ENCODE results near the gene PRIM2.
"Not testable (repeated sequence)": the region's sequence is repeated elsewhere in the genome, so short reads cannot be mapped to it uniquely, and the experiment has no call there.

The PRIM2 gene, protein sequence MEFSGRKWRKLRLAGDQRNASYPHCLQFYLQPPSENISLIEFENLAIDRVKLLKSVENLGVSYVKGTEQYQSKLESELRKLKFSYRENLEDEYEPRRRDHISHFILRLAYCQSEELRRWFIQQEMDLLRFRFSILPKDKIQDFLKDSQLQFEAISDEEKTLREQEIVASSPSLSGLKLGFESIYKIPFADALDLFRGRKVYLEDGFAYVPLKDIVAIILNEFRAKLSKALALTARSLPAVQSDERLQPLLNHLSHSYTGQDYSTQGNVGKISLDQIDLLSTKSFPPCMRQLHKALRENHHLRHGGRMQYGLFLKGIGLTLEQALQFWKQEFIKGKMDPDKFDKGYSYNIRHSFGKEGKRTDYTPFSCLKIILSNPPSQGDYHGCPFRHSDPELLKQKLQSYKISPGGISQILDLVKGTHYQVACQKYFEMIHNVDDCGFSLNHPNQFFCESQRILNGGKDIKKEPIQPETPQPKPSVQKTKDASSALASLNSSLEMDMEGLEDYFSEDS

DNA sequence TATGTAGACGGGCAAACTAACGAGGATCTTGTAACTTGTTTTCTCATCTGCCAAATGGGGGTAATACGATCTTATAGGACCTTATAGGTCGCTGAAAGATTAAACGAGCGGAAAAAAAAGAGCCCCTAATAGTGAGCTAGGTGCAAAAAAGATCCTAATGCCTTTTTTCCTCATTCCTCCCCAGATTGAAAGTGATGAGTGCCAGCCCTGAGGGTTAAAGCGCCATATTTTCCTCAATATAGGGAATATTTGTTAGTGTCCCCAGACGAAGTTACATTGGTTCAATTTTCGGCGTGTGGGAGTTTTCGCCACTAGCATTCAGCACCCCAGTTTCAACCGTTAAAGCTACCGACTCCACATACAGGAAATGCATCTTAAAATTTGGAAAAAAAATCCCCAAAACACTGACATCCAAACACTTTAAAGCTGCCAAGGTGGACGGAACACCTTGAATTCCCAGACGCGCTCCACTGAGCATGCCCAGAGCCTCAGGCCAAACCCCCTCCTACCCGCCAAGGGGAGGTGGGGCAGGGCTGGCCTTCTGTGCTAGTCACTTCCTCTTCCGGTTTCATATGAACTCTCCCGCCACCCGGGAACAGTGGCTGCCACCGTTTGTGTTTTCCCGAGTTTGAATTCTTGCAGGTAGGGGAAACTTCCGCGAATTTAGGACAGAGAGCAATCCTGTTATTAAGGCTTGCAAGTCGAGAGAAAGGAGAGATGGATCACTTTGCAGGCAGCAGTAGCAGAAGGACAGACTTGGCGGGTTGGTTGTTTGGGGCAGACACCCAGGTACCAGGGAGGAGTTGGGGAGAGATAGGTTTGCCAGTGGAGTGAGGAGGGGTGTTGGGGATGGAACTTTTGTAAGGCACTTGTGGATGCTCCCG is at the start of gene PRIM2:
Gene PRIM2 (plus strand): TSS at position 571 of the 884 bp plus-strand sequence. CDS start 816 bp downstream, outside the sequence.
- peak; percentile 44 to 70 for DNase-seq (ENCODE audit: extremely low read depth in 1 of 2, low read depth in 1 of 2)

DNA sequence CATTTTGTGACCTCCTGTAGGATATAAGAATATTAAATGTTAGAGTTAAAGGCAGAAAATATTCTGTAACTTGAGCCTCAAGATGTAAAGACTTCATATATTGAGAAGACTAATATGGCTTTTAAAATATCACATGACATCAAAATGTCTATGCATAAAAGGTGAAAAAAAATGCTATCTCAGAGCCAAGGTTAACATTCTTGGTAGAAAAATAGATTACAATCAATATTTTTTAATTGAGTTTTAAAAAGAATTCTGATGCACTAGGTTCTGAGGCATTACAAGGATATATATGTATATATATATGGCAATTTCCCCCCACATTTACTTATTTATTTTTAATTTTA is 49.2 kb upstream of the PRIM2 start:
- no peak for DNase-seq (ENCODE audit: extremely low read depth in 1 of 2, low read depth in 1 of 2)

DNA sequence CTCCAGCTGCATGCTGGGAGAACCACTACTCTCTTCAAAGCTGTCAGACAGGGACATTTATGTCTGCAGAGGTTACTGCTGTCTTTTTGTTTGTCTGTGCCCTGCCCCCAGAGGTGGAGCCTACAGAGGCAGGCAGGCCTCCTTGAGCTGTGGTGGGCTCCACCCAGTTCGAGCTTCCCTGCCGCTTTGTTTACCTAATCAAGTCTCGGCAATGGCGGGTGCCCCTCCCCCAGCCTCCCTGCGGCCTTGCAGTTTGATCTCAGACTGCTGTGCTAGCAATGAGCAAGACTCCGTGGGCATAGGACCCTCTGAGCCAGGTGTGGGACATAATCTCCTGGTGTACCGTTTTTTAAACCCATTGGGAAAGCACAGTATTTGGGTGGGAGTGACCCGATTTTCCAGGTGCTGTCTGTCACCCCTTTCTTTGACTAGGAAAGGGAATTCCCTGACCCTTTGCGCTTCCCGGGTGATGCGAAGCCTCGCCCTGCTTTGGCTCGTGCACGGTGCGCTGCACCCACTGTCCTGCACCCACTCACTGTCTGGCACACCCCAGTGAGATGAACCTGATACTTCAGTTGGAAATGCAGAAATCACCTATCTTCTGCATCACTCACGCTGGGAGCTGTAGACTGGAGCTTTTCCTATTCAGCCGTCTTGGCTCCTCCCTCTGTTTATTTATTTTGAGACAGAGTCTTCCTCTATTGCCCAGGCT is 43.2 kb upstream of the PRIM2 start:
- not testable (repeated sequence) for DNase-seq (ENCODE audit: extremely low read depth in 1 of 2, low read depth in 1 of 2)

DNA sequence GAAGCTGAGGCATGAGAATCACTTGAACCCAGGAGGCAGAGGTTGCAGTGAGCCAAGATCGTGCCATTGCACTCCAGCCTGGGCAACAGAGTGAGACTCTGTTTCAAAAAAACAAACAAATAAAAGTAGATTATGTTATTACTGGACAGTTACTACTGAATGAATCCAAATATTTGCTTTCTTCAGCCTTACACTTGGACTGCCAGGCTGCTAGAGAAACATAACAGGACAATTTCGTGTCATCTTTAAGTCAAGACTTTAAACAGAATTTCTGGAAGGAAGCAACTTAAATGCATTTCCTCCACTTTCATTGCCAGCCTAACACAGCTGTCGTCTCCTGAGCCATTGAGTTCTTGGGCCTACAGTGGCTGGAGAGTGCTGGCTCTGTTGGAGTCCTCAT is 42.0 kb upstream of the PRIM2 start:
- no peak for DNase-seq (ENCODE audit: extremely low read depth in 1 of 2, low read depth in 1 of 2)

DNA sequence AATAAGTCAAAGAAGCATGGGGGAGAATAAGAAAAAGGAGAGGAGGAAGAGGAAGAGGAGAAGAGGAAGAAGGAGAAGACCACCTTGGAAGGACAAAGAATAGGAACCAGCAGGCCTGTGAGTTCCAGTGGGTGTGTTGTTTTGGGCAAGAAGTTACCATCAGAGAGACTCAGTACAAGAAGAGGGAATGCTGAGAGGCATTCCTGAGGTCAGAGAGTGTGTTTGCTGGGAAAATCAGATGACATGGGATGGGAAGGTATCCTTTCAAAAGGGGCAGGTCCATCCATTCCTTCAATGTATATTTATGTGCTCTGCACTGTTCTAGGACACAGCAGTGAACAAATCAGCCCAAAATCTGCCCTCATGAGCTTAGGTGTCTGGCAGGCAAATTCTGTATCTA is 40.5 kb upstream of the PRIM2 start:
- no peak for DNase-seq (ENCODE audit: extremely low read depth in 1 of 2, low read depth in 1 of 2)

DNA sequence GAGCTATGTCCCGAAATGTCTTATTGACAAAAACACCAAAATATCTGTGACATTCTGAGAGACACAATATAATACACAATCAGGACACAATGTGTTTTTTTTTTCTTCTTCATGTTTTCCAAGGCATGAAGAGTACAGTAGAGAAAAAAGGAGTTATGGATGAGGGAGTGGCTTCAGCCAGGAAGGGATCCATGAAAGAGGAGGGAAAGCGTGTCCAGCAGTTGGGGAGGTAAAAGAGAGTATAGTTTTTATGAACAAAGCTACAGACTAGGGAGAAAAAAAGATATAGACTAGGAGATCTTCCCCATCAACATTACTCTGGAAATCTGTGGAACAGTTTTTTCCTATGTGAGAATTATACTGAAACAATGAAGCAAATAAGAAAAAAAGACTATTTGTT is 38.9 kb upstream of the PRIM2 start:
- DNase-seq (ENCODE audit: extremely low read depth in 1 of 2, low read depth in 1 of 2) = no peak

DNA sequence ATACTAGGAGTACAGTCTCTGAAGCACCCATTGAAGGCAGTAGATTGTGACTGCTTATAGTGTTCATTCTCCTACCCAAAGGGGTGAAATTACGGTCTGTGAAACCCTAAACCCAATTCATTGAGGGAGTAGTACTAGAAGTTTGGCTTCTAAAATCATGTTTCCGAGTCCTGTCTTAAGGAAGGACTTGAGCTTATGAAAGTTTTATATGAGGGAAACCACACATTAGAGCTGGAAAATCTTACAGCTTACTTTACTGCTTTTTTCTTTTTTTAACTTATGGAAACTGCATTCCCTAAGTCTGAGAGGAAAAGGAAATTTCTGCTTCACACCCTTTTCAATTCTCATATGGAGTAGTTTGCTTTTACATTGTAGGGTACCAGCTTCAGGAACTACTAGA is 38.4 kb upstream of the PRIM2 start:
- DNase-seq (ENCODE audit: extremely low read depth in 1 of 2, low read depth in 1 of 2) = no peak

DNA sequence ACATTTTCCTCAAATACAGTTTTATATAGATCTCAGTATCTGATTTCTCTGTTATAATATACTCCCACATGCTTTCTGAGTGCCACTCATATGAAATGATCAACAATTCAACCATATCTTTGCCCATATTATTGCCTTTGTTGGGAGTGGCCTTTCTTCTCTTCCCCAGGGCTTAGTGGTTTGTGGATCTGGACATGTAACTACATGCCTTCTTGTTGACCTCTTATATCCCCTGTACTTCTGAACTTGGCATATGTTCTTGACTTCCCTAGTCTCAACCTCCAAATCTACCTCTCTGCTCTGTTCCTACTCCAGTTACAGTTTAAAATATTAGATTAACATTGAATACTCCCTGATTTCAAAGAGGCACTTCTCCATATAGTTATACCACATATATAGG is 34.3 kb upstream of the PRIM2 start:
- no peak for DNase-seq (ENCODE audit: extremely low read depth in 1 of 2, low read depth in 1 of 2)

DNA sequence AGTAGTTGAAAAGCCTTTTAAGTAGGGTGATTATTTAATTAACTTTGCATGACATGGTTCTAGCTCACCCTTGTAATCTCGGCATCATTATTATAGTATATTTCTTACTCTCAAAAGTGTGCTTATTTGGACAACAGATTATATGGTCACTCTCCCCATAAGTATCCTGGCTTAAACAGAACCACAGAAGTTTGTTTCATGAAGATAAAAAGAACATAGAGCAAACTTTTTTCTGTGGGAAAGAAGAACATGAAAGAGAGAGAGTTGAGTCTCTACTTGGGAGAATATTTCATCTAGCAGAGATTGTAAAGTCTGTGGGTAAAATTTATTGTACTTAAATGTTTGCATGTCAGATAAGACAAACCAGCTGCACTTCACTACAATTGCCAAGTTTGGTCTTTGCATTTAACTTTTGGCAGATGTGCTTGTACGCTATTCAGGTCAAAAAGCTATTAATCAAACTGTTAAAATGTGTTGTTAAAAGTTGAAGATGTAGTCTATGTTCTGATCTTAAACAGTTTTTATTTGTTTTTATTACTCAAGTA is 33.4 kb upstream of the PRIM2 start:
- DNase-seq (ENCODE audit: extremely low read depth in 1 of 2, low read depth in 1 of 2) = no peak

DNA sequence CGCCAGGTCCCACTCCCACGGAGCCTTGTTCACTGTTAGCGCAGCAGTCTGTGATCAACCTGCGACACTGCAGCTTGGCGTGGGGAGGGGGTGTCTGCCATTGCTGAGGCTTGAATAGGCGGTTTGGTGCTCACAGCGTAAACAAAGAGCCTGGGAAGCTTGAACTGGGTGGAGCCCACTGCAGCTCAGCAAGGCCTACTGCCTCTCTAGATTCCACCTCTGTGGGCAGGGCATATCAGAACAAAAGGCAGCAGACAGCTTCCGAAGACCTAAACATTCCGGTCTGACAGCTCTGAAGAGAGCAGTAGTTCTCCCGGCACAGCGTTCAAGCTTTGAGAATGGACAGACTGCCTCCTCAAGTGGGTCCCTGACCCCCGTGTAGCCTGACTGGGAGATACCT is 29.3 kb upstream of the PRIM2 start:
- not testable (repeated sequence) for DNase-seq (ENCODE audit: extremely low read depth in 1 of 2, low read depth in 1 of 2)

DNA sequence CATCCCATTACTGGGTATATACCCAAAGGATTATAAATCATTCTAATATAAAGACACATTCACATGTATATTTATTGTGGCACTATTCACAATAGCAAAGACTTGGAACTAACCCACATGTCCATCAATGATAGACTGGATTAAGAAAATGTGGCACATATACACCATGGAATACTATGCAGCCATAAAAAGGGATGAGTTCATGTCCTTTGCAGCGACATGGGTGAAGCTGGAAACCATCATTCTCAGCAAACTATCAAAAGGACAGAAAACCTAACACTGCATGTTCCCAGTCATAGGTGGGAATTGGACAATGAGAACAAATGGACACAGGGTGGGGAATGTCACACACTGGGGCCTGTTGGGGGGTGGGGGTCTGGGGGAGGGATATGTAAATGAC is 24.0 kb upstream of the PRIM2 start:
- not testable (repeated sequence) for DNase-seq (ENCODE audit: extremely low read depth in 1 of 2, low read depth in 1 of 2)

DNA sequence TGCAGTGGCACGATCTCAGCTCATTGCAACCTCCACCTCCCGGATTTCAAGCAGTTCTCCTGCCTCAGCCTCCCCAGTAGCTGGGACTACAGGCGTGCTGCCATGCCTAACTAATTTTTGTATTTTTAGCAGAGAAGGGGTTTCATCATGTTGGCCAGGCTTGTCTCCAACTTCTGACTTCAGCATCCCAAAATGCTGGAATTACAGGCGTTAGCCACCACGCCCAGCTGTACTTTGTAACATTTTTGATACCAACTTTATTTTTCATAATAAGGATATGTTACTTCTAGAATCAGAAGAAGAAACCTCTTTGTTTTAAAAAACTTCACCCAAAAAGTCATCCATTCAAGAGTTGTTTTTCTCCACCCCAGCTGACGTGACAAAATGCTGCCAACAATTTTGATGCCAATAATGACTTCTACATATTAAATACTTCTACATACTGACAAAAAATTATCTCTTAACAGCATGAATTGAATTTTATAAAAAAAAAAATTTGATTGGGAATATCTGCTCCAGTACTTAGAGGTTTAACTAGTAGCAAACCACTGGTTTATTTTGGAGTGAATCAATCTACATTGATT is 22.5 kb upstream of the PRIM2 start:
- no peak for DNase-seq (ENCODE audit: extremely low read depth in 1 of 2, low read depth in 1 of 2)

DNA sequence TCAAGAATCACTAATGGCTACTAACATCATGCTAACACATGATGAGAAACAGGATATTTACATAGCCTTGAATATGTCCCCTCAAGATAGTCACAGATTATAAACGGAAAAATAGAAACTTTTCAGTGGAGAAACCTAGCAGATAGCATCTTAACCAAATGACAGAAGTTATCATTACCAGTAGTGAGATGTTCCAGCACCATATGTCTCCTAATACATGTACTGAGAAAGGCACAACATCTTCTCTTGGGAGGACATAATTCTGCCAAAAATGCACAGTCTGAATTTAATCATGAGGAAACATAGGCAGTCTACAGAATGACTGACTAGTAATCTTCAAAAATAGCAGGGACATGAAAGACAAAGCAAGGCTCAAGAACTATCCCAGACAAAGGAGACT is 19.9 kb upstream of the PRIM2 start:
- DNase-seq (ENCODE audit: extremely low read depth in 1 of 2, low read depth in 1 of 2) = no peak

DNA sequence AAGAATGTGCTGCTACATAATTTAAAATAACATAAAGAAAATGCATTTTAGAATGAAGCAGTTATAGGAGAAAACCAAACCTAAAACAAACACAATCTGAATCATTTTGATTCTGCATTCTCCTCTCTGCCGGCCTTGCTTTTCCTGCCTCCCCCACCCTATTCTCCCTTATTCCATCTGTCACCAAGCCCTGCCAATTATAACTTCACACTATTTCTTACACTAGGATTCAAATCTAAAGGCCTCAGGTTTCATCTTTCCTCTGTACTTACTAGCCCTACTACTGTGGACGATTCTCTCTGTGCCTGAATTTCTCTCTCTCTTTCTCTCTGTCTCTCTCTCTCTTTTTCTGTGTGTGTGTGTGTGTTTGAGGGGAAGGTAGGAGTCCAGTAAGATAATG is 18.7 kb upstream of the PRIM2 start:
- DNase-seq (ENCODE audit: extremely low read depth in 1 of 2, low read depth in 1 of 2) = no peak

DNA sequence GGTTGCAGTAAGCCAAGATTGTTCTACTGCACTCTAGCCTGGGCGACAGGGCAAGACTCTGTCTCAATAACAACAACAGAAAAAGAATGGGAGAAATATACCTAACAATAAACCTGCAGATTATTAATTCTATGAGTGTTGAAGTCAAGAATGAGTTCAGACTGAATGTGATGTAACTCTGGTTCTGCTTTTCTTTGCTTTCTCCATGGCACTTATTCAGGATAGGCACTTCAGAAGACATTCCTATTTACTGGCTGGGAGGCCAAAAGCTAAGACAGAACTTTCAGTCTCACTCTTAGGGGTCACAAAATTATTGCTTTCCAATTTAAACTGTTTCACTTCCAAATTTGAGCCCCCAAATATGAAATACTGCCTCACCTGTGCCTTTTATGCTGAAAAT is 15.7 kb upstream of the PRIM2 start:
- no peak for DNase-seq (ENCODE audit: extremely low read depth in 1 of 2, low read depth in 1 of 2)

DNA sequence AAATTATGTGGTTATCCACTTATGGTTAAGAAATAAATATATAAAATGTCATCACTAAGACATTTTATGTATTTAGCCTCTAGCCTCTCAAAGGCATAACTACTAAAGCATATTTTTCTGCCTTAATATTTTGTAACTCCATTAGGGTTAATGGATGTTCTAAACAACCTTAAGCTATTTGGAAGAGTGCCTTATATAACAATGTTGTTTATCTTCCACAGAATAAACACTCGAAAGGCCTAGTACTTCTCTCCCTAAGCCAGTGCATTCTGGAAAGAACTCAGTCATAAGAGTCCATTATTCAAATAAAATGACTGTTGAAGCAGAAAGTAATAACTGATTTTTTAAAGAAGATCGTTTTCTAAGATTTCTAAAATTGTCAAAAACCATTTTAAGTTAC is 15.0 kb upstream of the PRIM2 start:
- DNase-seq (ENCODE audit: extremely low read depth in 1 of 2, low read depth in 1 of 2) = no peak

DNA sequence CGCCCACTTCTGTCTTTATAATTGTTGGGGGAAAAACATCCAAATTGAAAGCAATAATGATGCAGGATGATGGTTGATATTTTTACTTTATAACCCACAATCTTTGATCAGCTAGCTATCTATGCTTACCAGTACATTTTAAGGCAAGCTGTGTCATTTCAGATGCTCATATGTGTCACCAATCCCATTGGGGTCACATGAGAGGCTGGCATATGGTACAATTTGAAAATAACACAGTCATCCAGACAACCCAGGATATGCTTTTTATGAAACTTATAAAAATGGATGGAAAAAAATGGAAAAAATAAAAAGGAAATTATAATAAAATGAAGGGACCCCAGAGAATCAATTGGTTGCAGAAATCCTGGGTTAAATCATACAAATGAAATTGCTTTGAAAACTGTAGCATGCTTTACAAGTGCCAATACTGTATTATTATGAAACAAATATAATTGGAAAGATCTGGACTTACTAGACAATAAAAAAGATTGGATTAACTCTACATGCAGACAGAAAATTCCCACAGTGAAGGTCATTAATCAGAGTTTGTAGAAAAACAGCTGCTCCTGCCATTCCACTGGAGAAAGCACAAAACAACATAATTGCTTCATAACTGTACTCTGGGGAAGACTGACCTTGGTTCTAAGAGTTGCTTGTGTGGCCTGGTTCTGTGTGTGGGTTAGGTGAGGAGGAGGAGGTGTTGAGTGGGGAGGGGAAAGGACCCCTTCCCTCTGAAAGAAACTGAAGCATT is 13.3 kb upstream of the PRIM2 start:
- no peak for DNase-seq (ENCODE audit: extremely low read depth in 1 of 2, low read depth in 1 of 2)

DNA sequence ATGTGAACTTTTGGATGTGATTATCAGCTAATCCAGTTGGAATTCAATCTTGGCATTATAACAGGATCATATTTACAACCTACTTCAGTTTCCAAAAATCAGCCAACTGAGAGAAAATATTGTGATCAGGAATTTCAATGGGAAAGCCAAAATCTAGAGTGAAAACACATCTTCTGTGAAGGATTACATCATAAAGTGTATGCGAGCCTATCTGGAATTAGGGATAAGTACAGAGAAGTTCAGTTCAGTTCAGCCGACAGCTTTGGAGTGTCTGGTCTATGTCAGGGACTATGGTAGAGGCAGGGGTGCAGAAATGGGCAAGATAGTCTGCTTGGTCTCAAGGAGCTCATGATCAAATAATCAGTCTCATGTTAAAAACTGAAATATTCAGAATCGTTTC is 12.3 kb upstream of the PRIM2 start:
- DNase-seq (ENCODE audit: extremely low read depth in 1 of 2, low read depth in 1 of 2) = no peak

DNA sequence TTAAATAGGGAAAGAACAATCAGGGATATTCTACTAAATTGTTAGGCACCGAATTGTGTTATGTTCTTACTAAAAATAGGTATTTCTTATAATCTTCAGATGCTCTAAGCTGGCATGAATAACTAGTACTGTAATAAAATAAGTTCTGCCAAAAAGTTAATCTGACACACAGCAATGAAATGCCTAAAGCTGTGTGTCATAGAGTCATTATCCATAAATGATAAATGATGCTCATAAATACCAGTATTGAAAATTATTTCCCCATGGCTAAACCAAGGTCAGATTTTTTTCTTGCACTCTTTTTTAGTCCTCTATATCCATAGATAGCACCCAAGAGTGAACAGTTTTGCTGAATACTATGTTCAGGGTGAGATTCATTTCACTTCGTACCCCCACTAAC is 11.7 kb upstream of the PRIM2 start:
- no peak for DNase-seq (ENCODE audit: extremely low read depth in 1 of 2, low read depth in 1 of 2)

DNA sequence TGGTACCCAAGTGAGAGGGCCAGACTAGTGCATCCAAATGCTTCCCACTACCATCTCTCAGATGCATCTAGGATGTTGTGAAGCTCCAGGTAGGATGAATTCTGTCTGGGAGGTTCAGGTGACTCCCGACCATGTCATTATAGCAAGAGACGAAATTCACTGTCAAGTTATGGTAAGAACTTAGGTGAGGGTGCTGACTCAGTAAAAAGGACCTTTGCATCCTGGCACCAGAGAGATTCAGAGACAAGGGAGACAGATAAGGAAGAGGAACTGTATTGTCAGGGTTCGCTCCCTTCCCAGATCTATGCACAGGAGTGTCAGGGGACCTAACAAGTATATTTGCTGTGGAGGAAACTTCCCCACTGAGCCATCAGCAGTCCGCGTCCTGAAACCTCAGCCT is 11.2 kb upstream of the PRIM2 start:
- no peak for DNase-seq (ENCODE audit: extremely low read depth in 1 of 2, low read depth in 1 of 2)

Data from activated CD8-positive, alpha-beta memory T cell treated with anti-CD3 and anti-CD28 coated beads for 1 hour (primary cell).